Measurements from ENCODE around the gene LLCFC1.

- TF ChIP-seq CTCF (IDR thresholded peaks at IDR 0.05), result no peak
- no peak for TF ChIP-seq SMAD4 (CRISPR knock-in tag; IDR thresholded peaks at IDR 0.05)
- TF ChIP-seq TEAD4 (CRISPR knock-in tag; IDR thresholded peaks at IDR 0.05), result no peak
- TF ChIP-seq ZNF396 (CRISPR knock-in tag; IDR thresholded peaks at IDR 0.05; ENCODE audit: borderline replicate concordance), result no peak
- TF ChIP-seq ZNF423 (CRISPR knock-in tag; IDR thresholded peaks at IDR 0.05), result no peak
- TF ChIP-seq, protein P1, sequence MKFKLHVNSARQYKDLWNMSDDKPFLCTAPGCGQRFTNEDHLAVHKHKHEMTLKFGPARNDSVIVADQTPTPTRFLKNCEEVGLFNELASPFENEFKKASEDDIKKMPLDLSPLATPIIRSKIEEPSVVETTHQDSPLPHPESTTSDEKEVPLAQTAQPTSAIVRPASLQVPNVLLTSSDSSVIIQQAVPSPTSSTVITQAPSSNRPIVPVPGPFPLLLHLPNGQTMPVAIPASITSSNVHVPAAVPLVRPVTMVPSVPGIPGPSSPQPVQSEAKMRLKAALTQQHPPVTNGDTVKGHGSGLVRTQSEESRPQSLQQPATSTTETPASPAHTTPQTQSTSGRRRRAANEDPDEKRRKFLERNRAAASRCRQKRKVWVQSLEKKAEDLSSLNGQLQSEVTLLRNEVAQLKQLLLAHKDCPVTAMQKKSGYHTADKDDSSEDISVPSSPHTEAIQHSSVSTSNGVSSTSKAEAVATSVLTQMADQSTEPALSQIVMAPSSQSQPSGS (CRISPR knock-in tag; IDR thresholded peaks at IDR 0.05; ENCODE audit: borderline replicate concordance, low read depth), result no peak
- no peak for TF ChIP-seq ATF3 (CRISPR knock-in tag; conservative IDR thresholded peaks at IDR 0.05)
- no peak for TF ChIP-seq NR2C2 (CRISPR knock-in tag; IDR thresholded peaks at IDR 0.05)
- no peak for TF ChIP-seq ZNF232 (CRISPR knock-in tag; IDR thresholded peaks at IDR 0.05)
- TF ChIP-seq ZSCAN18 (CRISPR knock-in tag; IDR thresholded peaks at IDR 0.05), result no peak
- TF ChIP-seq KAT7 (CRISPR knock-in tag; IDR thresholded peaks at IDR 0.05; ENCODE audit: borderline replicate concordance), result no peak
- no peak for TF ChIP-seq SP1 (CRISPR knock-in tag; conservative IDR thresholded peaks at IDR 0.05)
- TF ChIP-seq NFYB (CRISPR knock-in tag; conservative IDR thresholded peaks at IDR 0.05; ENCODE audit: low read depth), result no peak
These were observed 1.8 kb downstream of the LLCFC1 start for GRCh38 chr7:142940966-142941535.
